NCI-H2227 treated with DMSO at 0.1 percent for 48 hours (cell line): ENCODE data around the gene DUSP9.
A peak's percentile ranks its signal among the peaks of the same experiment; 100 is the strongest.

Experiments used
- DNase-seq: peaks from one replicate; lab custom pipeline; 2025; lab: John Stamatoyannopoulos, UW

DUSP9 gene

GRCh38 chrX:153649178-153649914 is 2.3 kb downstream of the DUSP9 start:
- DNase-seq = no peak

GRCh38 chrX:153649915-153650782 is 3.1 kb downstream of the DUSP9 start:
- no peak for DNase-seq

- DNase-seq = no peak
Measured at GRCh38 chrX:153650959-153651358, 4.0 kb downstream of the DUSP9 start.

DNA sequence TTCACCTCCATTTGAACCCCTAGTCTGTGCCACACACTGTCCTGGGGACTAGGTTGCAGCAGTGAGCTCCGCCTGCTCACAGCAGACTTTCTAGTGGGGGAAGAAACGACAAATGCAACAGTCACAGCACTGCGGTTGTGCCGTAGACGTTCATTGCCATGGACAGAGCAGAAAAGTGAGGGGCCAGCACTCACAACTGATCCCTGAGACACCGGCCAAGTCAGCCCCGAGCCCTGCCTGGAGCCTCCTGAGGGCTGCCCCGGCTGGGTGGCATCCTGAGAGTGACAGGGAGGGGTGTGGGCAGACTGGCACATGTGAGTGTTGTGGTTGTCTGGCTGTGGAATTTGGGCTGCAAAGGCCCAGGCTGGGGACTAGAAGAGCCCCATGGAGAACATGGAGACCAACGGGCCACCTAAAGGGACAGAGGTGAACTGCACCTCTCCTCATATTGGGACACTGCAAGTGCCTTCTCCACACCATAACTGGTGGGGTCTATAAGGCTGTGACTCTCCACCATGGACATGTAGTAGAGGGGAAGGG is 4.6 kb downstream of the DUSP9 start:
- DNase-seq = no peak

DNA sequence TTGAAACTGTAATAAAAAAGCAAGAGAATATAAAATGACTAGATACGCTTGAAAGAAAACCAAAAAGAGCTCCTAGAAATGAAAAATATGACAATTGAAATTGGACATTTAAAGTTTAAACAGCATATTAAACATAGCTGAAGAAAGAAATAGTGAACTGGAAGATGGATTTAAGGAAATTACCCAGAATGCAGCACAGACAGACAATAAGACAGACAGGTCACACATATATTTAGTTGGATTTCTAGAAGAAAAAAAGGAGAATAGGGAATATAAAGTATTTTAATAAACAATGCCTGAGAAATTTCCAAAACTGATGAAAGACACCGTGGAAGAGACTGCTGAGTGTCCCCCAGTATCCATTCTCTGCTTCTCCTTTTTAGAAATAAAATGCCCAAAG is 6.6 kb downstream of the DUSP9 start:
- no peak for DNase-seq

- DNase-seq = no peak
Measured at GRCh38 chrX:153657161-153657560, 10.2 kb downstream of the DUSP9 start.

DNA sequence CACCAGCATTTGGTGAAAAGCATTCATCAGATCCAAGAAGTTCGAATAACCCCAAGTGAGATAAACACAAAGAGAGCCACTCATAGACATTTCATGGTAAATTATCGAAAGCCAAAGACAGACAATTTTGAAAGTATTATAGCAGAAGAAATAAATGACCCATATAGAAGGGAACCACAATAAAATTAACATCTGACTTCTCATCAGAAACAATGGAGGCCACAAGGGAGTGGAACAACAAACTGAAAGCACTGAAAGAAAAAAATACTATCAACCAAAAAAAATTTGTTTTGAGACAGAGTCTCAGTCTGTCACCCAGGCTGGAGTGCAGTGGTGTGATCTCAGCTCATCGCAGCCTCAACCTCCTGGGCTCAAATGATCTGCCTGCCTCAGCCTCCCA is 12.3 kb downstream of the DUSP9 start:
- DNase-seq = no peak

GRCh38 chrX:153662266-153662665 is 15.3 kb downstream of the DUSP9 start:
- DNase-seq = peak; percentile 34

DNA sequence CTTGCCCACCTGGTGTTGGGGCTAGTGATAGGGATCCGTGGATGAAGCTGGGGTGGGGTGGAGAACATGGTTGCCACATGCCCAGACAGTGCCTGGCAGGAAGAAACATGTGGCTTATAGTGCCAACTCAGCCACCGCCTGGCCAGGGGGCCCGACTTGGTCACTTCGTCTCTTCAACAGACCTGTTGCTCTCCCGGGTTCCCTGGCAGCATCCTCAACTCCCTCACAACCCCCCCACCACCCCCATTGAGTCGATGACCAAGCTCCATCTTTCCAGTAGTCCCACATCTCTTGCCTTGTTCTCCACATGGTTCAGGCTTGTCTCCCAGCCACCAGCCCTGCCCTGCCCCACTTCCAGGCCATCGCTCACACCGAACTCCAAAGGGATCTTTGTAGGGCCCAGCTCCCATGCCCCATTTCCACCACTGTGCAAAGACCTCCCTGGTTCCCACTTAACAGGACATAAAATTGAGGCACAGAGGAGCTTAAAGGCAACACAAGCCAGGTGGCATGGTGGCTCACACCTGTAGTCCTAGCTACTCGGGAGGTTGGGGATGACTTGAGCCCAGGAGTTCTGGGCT is 18.8 kb downstream of the DUSP9 start:
- DNase-seq = no peak

GRCh38 chrX:153667281-153667955 is 20.4 kb downstream of the DUSP9 start:
- DNase-seq = no peak

GRCh38 chrX:153667956-153668396 is 21.0 kb downstream of the DUSP9 start:
- peak; percentile 33 for DNase-seq

DNA sequence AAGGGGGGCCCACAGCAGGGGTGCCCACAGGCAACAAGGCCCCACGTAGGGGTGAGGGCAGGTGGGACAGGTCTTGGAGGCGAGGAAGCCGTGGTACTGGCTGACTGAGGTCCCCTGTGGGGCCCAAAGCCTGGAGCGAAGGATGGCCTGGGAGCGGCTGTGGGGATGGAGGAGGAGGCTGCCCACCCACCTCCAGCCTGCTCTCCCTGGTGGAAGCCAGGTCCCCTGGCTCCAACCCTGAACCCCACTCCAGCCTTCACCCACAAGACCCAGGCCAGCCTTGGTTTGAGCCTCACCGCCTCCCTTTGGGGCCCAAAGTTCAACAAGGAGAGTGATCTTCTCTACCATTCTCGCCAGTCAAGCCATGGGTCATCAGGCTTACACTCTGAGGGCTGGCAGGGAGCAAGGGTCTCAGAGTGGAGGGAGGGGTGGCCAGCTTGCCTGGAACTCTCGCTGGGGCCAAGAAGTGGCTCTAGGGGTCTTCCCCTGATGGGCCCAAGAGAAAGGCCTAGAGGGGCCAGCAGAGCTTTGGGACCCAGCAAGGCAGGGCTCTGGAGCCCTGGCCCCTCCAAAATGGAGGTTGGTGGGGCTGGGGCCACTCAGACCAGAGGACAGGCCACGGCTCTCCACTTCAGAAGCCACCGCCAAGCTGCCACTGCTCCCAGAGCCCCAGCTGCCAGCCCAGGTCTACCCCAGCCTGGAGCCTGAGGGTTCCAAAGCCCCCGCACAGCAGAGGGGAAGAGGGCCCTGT is 21.6 kb downstream of the DUSP9 start:
- no peak for DNase-seq

GRCh38 chrX:153669174-153669890 is 22.3 kb downstream of the DUSP9 start:
- no peak for DNase-seq

DNA sequence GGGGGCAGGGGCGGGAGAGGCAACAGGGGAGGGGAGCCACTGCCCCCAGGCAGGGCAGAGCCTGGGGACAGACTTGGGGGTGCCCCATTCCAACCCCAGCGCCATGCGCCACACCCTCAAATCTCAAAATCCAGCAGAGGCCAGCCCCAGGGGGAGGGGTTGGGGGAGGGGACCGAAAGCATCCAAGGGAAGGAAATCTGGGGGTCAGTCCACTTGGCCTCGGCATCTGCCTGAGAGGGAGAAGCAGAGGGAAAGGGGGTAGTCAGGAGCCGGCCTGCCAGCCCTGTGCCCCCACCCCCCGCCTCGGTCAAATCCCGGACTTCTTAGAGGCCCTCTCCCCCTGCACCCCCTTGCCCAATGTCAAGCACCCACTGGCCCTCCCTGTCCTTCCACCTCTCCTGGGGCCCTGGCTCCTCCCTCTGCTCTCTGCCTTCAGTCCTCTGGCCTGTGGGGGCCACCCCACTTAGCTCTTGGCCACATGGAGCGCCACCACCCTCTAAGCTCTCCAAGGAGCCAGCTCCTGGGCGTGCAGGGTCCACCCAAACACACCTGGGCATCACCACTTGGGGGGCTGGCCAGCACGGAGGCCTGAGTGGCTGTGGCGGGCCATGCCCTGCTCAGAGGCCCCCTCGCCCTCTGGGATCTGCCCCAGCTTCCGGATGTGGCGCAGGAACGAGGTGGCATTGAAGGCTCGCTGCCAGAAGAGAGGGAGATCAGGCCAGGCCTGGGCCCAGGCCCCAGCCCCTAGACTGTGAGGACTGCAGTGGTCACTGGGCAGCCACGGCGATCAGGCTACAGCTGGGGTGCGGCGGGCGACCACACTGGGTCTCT is 23.1 kb downstream of the DUSP9 start:
- DNase-seq = no peak

GRCh38 chrX:153670748-153671588 is 24.0 kb downstream of the DUSP9 start:
- no peak for DNase-seq

- no peak for DNase-seq
Measured at GRCh38 chrX:153671589-153672530, 24.9 kb downstream of the DUSP9 start.
